22Rv1 (cell line): ENCODE measurements around the gene SPEF1.

ENCODE experiments used
- ZFX ChIP-seq: fragments of 450-650 bp; IDR thresholded peaks from 2 replicates; pipeline ENCODE4 v1.6.1; 2017; ENCODE audit warnings: antibody characterized with exemption, borderline replicate concordance
- TF ChIP-seq, protein P1 (sequence below): fragments of 450-650 bp; IDR thresholded peaks from 2 replicates; pipeline ENCODE4 v1.5.1; 2017; ENCODE audit warnings: mild to moderate bottlenecking

DNA sequence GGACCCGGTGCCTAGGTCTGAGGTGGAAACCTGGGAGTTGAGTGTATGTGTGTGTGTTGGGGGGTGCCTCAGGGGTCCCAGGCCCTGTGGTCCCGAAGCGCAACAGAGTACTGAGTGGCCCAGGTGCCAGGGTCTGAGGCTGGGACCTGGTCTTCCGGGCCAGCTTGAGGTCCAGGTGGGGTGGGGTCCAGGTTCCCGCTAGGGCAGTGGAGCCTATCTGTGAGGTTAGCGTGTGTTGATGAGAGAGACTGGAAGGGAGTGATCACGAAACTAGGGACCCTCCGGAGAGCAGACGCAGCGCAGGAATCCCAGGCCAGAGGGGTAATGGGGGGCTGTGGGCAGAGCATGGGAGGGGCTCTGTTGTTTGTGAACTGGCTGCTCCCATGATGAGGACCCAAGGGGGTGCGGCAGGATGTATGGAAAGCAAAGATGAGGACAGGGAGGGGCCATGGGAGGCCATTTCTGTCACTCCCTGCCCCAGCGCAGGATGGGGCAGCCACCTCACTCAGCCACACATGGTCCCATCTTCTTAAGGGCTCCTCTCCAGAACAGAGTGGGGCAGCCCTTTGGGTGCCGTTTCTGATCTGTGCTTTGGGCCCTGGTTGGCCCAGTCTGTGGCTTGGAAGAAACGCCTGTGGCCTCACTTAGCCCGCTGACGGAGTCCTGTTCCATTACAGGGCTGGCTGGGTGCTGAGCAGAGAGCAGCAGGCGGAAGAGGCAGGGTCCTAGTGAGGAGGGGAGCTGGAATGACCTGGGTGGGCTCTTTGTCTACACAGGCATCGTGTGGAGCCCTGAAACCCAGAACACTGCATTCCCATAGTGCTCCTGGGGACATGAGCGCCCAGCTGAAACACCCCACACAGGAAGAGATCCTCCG is 47.9 kb downstream of the SPEF1 start:
- TF ChIP-seq, protein P1, sequence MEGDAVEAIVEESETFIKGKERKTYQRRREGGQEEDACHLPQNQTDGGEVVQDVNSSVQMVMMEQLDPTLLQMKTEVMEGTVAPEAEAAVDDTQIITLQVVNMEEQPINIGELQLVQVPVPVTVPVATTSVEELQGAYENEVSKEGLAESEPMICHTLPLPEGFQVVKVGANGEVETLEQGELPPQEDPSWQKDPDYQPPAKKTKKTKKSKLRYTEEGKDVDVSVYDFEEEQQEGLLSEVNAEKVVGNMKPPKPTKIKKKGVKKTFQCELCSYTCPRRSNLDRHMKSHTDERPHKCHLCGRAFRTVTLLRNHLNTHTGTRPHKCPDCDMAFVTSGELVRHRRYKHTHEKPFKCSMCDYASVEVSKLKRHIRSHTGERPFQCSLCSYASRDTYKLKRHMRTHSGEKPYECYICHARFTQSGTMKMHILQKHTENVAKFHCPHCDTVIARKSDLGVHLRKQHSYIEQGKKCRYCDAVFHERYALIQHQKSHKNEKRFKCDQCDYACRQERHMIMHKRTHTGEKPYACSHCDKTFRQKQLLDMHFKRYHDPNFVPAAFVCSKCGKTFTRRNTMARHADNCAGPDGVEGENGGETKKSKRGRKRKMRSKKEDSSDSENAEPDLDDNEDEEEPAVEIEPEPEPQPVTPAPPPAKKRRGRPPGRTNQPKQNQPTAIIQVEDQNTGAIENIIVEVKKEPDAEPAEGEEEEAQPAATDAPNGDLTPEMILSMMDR: no peak
- TF ChIP-seq ZFX: no peak
